ENCODE data around the gene OR6C76. TPM values are rescaled to one million over a fixed set of nuclear protein-coding genes. Genes with fewer than 3 reads are reported as not detected.

OR6C76 gene
- total and polyA plus RNA-seq, 2 of the 4 experiments (the other 2 are of a cell fraction), result not detected

GRCh38 chr12:55469291-55469690 is 43.2 kb downstream of the OR6C76 start:
- Histone ChIP-seq H3K9me3 (ENCODE audit: control insufficient read depth, insufficient read depth, low read length) (no peaks in the 10 kb centered on the region), H3K14ac (replicated peaks; ENCODE audit: low read depth, low read length) (no peak overlapping the region), H3K79me1 (ENCODE audit: low read depth in 1 of 2, low read length in 2 of 2) (no peaks in the 10 kb centered on the region), H3K9ac (ENCODE audit: low read depth, low read length) (no peak overlapping the region), H3K4me3 (ENCODE audit: insufficient read depth, low read depth, low read length) (no peak overlapping the region), H4K8ac (ENCODE audit: low read depth in 2 of 2, low read length in 2 of 2) (no peak overlapping the region), H3K56ac (ENCODE audit: extremely low read depth, insufficient read depth, low read length) (no peak overlapping the region), H4K5ac (ENCODE audit: low read depth, low read length) (no peak overlapping the region), H4K20me1 (ENCODE audit: insufficient read depth, low read length) (no peaks in the 10 kb centered on the region), H3K27ac (ENCODE audit: insufficient read depth, low read length) (no peak overlapping the region), H3K9me1 (ENCODE audit: insufficient read depth, low read length) (no peaks in the 10 kb centered on the region), H3K4ac (ENCODE audit: low read depth, low read length) (no peak overlapping the region), H2BK5ac (ENCODE audit: low read depth, low read length, poor library complexity, severe bottlenecking) (no peak overlapping the region), H2AK5ac (ENCODE audit: low read depth, low read length) (no peak overlapping the region), H2BK120ac (ENCODE audit: low read depth, low read length) (no peak overlapping the region), H2AK9ac (replicated peaks; ENCODE audit: low read depth, low read length, poor library complexity) (no peak overlapping the region), H3K23ac (ENCODE audit: low read depth, low read length) (no peak overlapping the region), H3K4me2 (ENCODE audit: low read depth, low read length) (no peak overlapping the region), H2BK20ac (ENCODE audit: low read depth, low read length) (no peak overlapping the region), H2BK15ac (ENCODE audit: low read depth, low read length) (no peak overlapping the region), H3K4me1 (ENCODE audit: control insufficient read depth, insufficient read depth, low read length) (no peaks in the 10 kb centered on the region), H3K27me3 (ENCODE audit: control insufficient read depth, insufficient read depth, low read length) (no peaks in the 10 kb centered on the region), H3K36me3 (ENCODE audit: control insufficient read depth, insufficient read depth, low read length) (no peaks in the 10 kb centered on the region), H2AFZ (replicated peaks; ENCODE audit: low read length, poor library complexity) (no peak overlapping the region), H3K18ac (ENCODE audit: low read depth, low read length) (no peak overlapping the region), H4K91ac (ENCODE audit: insufficient read depth, low read depth, low read length) (no peak overlapping the region)
- ATAC-seq (ENCODE audit: low read depth), result no peak
- DNase-seq, result no peak
- TF ChIP-seq NFE2L2 (IDR thresholded peaks at IDR 0.05; ENCODE audit: low read depth, low read length), result no peak
- TF ChIP-seq RCOR1 (IDR thresholded peaks at IDR 0.05; ENCODE audit: insufficient replicate concordance, low read length), result no peak
- TF ChIP-seq BHLHE40 (IDR thresholded peaks at IDR 0.05; ENCODE audit: low read depth, low read length), result no peak
- TF ChIP-seq, protein P1, sequence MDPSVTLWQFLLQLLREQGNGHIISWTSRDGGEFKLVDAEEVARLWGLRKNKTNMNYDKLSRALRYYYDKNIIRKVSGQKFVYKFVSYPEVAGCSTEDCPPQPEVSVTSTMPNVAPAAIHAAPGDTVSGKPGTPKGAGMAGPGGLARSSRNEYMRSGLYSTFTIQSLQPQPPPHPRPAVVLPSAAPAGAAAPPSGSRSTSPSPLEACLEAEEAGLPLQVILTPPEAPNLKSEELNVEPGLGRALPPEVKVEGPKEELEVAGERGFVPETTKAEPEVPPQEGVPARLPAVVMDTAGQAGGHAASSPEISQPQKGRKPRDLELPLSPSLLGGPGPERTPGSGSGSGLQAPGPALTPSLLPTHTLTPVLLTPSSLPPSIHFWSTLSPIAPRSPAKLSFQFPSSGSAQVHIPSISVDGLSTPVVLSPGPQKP (IDR thresholded peaks at IDR 0.05; ENCODE audit: borderline replicate concordance, low read depth, low read length), result no peak
- TF ChIP-seq MAZ (IDR thresholded peaks at IDR 0.05; ENCODE audit: borderline replicate concordance, low read depth, low read length), result no peak
- no peak for TF ChIP-seq USF2 (IDR thresholded peaks at IDR 0.05; ENCODE audit: low read depth, low read length)
- TF ChIP-seq POLR2A (IDR thresholded peaks at IDR 0.05; ENCODE audit: low read depth, low read length), result no peak
- TF ChIP-seq, protein P2, sequence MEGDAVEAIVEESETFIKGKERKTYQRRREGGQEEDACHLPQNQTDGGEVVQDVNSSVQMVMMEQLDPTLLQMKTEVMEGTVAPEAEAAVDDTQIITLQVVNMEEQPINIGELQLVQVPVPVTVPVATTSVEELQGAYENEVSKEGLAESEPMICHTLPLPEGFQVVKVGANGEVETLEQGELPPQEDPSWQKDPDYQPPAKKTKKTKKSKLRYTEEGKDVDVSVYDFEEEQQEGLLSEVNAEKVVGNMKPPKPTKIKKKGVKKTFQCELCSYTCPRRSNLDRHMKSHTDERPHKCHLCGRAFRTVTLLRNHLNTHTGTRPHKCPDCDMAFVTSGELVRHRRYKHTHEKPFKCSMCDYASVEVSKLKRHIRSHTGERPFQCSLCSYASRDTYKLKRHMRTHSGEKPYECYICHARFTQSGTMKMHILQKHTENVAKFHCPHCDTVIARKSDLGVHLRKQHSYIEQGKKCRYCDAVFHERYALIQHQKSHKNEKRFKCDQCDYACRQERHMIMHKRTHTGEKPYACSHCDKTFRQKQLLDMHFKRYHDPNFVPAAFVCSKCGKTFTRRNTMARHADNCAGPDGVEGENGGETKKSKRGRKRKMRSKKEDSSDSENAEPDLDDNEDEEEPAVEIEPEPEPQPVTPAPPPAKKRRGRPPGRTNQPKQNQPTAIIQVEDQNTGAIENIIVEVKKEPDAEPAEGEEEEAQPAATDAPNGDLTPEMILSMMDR (conservative IDR thresholded peaks at IDR 0.05; ENCODE audit: low read depth, low read length), result no peak
- no peak for TF ChIP-seq SMC3 (IDR thresholded peaks at IDR 0.05; ENCODE audit: low read depth, low read length)
- no peak for TF ChIP-seq CHD1 (IDR thresholded peaks at IDR 0.05; ENCODE audit: low read depth, low read length)
- no peak for TF ChIP-seq RFX5 (IDR thresholded peaks at IDR 0.05; ENCODE audit: low read depth, low read length)
- no peak for TF ChIP-seq MAFK (IDR thresholded peaks at IDR 0.05; ENCODE audit: low read depth, low read length)
- no peak for TF ChIP-seq RAD21 (IDR thresholded peaks at IDR 0.05; ENCODE audit: low read length)
- TF ChIP-seq FOS (IDR thresholded peaks at IDR 0.05; ENCODE audit: low read depth, low read length), result no peak
- dilution Hi-C loops (cut with HindIII; ENCODE audit: low sequenced_read_pairs, unreplicated experiment), result no loop called here
- WGBS, 2 experiments (ENCODE audit: extremely low coverage in 2 of 2, insufficient read length in 1 of 2), result no CpG with 5 or more reads among the region's 2 CpGs
- in situ Hi-C loops (cut with MboI; ENCODE audit: low sequenced_read_pairs), result no loop called here
- ChIA-PET POLR2A (ENCODE audit: unreplicated experiment) (no interaction called here), CTCF (no interaction called here)
- BruUV-seq (replicated peaks), result no TSS peak
- intact Hi-C loops (cut with micrococcal nuclease), result no loop called here
